ACC112 (cell line): Measurements from ENCODE around the gene TLE5.

ENCODE experiments used
- H2AFZ ChIP-seq: fragments of 200-600 bp; sonication (generic); one replicate; pipeline ENCODE4 v1.6.0; 2017; ENCODE audit warnings: antibody characterized with exemption, low read length; ENCODE audit not compliant: unreplicated experiment
- H3K27ac ChIP-seq: fragments of 200-600 bp; sonication (generic); 2 replicates; pipeline ENCODE4 v1.5.1; 2014; ENCODE audit warnings: low read depth, mild to moderate bottlenecking, antibody characterized with exemption, low read length, moderate library complexity
- H3K27me3 ChIP-seq: fragments of 200-600 bp; sonication (generic); 2 replicates; pipeline ENCODE4 v1.6.1; 2014; ENCODE audit warnings: mild to moderate bottlenecking, antibody characterized with exemption, low read length, moderate library complexity, mixed read lengths; ENCODE audit not compliant: insufficient read depth
- H3K36me3 ChIP-seq: fragments of 200-600 bp; sonication (generic); 2 replicates; pipeline ENCODE4 v1.6.1; 2016; ENCODE audit warnings: mild to moderate bottlenecking, antibody characterized with exemption, low read length, moderate library complexity, mixed read lengths; ENCODE audit not compliant: insufficient read depth
- H3K4me1 ChIP-seq: fragments of 200-600 bp; sonication (generic); one replicate; pipeline ENCODE4 v1.6.1; 2016; ENCODE audit warnings: low read length, mixed read lengths; ENCODE audit not compliant: insufficient read depth, unreplicated experiment, control insufficient read depth
- H3K4me3 ChIP-seq: fragments of 200-600 bp; sonication (generic); 2 replicates; pipeline ENCODE4 v1.5.1; 2014; ENCODE audit warnings: mild to moderate bottlenecking, low read depth, low read length
- H3K79me2 ChIP-seq: fragments of 200-600 bp; sonication (generic); one replicate; pipeline ENCODE4 v1.6.0; 2016; ENCODE audit warnings: low read length; ENCODE audit not compliant: control insufficient read depth, unreplicated experiment, insufficient read depth

Gene TLE5

GRCh38 chr19:3007975-3008374, 54.3 kb downstream of the TLE5 start:
- H2AFZ ChIP-seq: no peak overlapping the region
- H3K4me3 ChIP-seq: no peak overlapping the region
- H3K79me2 ChIP-seq: no peaks in the 10 kb centered on the region
- H3K27me3 ChIP-seq: no peaks in the 10 kb centered on the region
- H3K27ac ChIP-seq: no peak overlapping the region
- no peaks in the 10 kb centered on the region for H3K36me3 ChIP-seq
- no peaks in the 10 kb centered on the region for H3K4me1 ChIP-seq

GRCh38 chr19:3006075-3006767, 56.1 kb downstream of the TLE5 start:
- Histone ChIP-seq H2AFZ (no peak overlapping the region), H3K27me3 (no peaks in the 10 kb centered on the region), H3K4me3 (no peak overlapping the region), H3K27ac (no peak overlapping the region), H3K4me1 (no peaks in the 10 kb centered on the region), H3K79me2 (no peaks in the 10 kb centered on the region), H3K36me3 (no peaks in the 10 kb centered on the region)

- no peaks in the 10 kb centered on the region for H3K27me3 ChIP-seq
- H3K27ac ChIP-seq: no peak overlapping the region
- no peaks in the 10 kb centered on the region for H3K4me1 ChIP-seq
- no peaks in the 10 kb centered on the region for H3K79me2 ChIP-seq
- no peak overlapping the region for H2AFZ ChIP-seq
- no peak overlapping the region for H3K4me3 ChIP-seq
- H3K36me3 ChIP-seq: no peaks in the 10 kb centered on the region
These were observed 57.0 kb downstream of the TLE5 start for GRCh38 chr19:3005345-3005744.

DNA sequence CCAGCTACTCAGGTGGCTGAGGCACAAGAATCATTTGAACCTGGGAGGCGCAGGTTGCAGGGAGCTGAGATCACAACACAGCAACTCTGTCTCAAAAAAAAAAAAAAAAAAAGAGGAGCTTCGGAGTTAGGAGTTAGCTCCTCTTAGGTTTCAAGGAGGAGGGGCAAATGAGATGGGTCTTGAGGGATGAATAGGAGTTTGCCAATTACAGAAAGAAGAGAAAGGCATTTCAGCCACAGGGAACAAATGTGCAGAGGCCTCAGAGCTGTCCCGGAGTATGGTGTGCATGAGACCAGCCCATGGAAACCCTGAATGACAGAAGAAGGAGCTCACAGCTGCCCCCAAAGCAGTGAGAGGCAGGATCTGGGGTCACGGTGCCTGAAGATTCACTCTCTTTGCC, 57.8 kb downstream of the TLE5 start:
- H3K4me1 ChIP-seq: no peaks in the 10 kb centered on the region
- no peaks in the 10 kb centered on the region for H3K36me3 ChIP-seq
- no peak overlapping the region for H3K27ac ChIP-seq
- H3K79me2 ChIP-seq: no peaks in the 10 kb centered on the region
- no peak overlapping the region for H3K4me3 ChIP-seq
- H3K27me3 ChIP-seq: no peaks in the 10 kb centered on the region
- no peak overlapping the region for H2AFZ ChIP-seq

DNA sequence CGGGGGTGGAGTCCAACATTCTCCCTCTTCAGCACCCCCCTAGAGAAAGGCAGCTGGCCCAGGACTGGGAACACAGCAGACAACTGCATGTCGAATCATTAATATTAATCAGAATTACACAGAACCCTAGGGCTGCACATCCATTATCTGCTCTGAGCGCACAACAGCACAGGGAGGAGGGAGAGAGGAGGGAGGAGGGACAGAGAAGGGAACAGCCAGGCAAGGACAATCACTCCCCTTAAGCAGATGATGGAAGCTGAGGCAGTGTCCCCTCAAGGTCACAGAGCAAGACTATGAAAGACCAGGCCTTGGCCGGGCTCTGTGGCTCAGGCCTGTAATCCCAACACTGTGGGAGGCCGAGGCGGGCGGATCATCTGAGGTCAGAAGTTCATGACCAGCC, 59.2 kb downstream of the TLE5 start:
- Histone ChIP-seq H3K27me3 (no peaks in the 10 kb centered on the region), H3K4me3 (no peak overlapping the region), H2AFZ (no peak overlapping the region), H3K4me1 (no peaks in the 10 kb centered on the region), H3K27ac (no peak overlapping the region), H3K79me2 (no peaks in the 10 kb centered on the region), H3K36me3 (no peaks in the 10 kb centered on the region)
